HTR-8/SVneo (cell line): ENCODE results near the gene PTPRR.

Experiments used
- DNase-seq: peaks from one replicate; pipeline ENCODE4 v3.0.0; 2011; ENCODE audit warnings: low spot score, mixed read lengths; ENCODE audit not compliant: insufficient read length
- FAIRE-seq: peaks from 2 replicates; lab custom pipeline; 2011; peaks lifted over from hg19 to GRCh38; lab: Jason Lieb, UNC

Gene PTPRR, protein sequence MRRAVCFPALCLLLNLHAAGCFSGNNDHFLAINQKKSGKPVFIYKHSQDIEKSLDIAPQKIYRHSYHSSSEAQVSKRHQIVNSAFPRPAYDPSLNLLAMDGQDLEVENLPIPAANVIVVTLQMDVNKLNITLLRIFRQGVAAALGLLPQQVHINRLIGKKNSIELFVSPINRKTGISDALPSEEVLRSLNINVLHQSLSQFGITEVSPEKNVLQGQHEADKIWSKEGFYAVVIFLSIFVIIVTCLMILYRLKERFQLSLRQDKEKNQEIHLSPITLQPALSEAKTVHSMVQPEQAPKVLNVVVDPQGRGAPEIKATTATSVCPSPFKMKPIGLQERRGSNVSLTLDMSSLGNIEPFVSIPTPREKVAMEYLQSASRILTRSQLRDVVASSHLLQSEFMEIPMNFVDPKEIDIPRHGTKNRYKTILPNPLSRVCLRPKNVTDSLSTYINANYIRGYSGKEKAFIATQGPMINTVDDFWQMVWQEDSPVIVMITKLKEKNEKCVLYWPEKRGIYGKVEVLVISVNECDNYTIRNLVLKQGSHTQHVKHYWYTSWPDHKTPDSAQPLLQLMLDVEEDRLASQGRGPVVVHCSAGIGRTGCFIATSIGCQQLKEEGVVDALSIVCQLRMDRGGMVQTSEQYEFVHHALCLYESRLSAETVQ

DNA sequence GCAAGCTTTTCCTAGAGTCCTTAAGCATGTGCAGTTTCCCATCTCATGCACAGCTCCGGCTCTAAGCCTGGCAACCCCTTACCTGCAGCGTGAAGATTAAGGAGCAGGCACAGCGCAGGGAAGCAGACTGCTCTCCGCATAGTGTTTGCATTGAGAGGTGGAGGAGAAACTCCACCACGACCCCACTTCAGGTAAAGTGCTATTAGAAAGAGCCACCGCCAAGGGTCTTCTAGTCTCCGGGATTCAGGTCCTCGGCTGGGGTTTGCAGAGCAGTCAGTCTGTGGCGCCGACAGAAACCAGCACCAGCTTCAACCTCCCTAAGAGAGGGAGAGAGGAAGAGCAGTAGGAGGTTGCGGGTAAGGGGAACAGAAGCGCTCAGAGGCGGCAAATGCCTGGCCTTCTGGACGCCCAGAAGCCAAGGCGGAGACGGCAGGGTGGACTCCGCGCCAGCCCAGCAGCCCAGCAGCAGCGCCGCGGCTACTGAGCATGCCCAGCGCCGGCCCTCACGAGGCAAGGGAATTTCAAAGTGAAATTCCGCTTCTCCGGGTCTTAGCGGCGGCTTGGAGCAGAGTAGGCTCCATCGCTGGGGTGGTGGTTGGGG is at the start of gene PTPRR:
Gene PTPRR (minus strand): TSS at position 488 of the 601 bp plus-strand sequence. CDS start 348 bp downstream, at position 140.
- DNase-seq = no peak
- FAIRE-seq = no peak

DNA sequence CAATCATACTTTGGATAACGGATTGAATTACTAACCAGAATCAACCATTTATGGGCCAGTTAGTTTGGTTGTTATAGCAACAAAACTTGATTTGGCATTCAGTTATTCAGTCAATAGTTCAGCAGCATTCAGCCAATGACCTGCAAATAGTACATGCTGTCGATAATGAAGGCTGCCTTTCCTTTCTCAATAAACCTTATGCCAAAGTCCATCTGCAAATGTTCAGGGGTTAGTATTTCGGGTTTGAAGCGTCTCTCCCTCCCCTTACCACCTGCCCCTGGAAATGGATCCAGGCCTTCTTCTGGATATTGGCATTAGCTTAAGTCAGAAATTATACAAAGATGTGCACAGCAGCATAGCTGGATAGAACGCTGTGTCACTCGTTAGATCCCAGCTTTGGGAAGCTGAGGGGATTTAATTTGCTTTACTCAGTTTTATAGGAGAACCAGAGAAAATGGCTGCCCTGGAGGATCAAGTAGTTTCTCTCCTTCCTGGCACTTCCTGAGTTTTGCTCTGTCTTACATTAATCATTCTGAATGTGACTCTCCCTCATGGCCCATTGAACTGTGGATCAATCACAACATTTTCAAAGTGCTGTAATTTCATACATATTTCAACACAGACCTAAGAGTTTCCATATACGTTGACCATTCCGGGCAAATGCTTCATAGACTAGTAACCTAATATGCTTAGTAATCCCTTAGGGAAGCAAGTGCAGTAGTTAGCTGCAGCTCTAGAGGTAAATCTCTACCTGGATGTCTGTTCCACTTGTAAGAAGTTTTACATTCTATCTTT is 46.7 kb upstream of the PTPRR start:
- DNase-seq (no peak), FAIRE-seq (no peak)

- no peak for DNase-seq
- no peak for FAIRE-seq
These were observed 45.5 kb upstream of the PTPRR start for GRCh38 chr12:70966046-70966445.

- no peak for DNase-seq
- no peak for FAIRE-seq
These were observed 44.5 kb upstream of the PTPRR start for GRCh38 chr12:70964867-70965510.

DNA sequence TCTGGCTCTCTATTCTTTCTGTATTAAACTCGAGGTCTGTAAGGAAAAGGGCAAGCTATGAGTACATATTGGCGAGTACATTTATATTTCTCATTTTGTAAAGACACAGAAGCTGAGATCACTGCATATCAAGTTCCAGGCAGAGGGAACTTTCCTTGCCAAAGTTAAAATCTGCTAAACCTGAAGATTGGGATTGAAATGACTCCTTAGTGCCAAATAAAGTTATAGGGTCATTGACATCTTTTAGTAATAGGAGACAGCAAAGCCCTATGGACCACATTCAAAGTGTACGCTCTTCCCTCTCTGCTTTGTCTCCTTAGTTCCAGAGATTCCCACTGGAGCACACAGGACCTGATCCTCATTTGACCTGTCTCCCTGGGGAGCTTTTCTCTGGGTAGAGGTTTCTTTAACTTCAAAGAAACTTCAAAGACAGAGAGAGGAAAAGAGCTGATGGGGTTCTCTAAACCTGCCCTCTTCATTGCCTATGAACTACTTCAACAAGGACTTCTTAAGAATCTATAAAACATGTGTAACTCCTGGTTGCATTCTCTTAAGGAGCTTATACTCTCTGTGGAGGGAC is 42.6 kb upstream of the PTPRR start:
- DNase-seq = no peak
- no peak for FAIRE-seq

DNA sequence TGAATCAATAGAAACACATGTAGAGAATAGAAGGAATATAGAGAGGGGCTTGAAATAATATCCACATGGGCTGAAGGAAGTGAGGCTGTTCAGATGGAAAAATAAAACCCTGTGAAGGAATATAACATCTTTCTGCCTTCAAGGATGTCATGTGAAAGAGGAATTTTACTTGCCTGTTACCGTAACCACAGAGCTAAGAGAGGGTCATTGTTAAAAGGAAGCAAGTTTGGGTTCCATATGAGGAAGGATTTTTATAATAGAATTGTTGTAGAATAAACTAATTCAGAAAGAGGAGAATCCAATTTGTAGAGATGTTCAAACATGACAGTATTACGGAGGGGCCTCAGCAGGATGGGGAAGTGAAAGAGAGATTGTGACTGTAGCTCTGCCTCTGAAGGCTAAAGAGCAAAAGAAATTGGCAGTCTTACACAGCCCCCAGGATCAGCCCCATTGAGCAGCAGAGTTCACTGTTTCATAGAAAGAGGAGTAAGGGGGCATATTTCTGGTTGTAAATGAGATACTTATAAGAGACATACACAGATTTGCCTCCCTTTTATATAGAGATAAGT is 41.8 kb upstream of the PTPRR start:
- FAIRE-seq = no peak
- DNase-seq = no peak

GRCh38 chr12:70960484-70960883 is 39.9 kb upstream of the PTPRR start:
- DNase-seq = no peak
- no peak for FAIRE-seq

DNA sequence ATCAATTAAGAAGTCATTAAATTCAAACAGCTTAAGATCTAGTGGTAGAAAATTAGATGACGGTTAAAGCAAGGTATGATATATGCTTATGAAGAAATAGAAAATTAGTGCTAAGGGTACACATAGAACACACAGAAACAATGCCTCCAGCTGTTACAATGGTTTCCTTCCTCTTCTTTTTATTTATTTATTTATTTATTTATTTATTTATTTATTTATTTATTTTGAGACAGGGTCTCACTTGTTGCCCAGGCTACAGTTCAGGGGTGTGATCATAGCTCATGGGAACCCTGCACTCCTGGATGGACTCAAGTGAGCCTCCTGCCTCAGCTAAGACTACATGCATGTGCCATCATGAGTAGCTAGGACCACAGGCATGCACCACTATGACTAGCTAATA is 34.9 kb upstream of the PTPRR start:
- no peak for FAIRE-seq
- DNase-seq = no peak

- FAIRE-seq (no peak), DNase-seq (no peak)
These were observed 29.9 kb upstream of the PTPRR start for GRCh38 chr12:70950451-70950850.

GRCh38 chr12:70948976-70949336 is 28.4 kb upstream of the PTPRR start:
- no peak for FAIRE-seq

GRCh38 chr12:70948236-70948975 is 27.9 kb upstream of the PTPRR start:
- DNase-seq = no peak
- FAIRE-seq = no peak

More at GRCh38 chr12:70948976-70949336, 28.4 kb upstream of the PTPRR start:
- no peak for DNase-seq

DNA sequence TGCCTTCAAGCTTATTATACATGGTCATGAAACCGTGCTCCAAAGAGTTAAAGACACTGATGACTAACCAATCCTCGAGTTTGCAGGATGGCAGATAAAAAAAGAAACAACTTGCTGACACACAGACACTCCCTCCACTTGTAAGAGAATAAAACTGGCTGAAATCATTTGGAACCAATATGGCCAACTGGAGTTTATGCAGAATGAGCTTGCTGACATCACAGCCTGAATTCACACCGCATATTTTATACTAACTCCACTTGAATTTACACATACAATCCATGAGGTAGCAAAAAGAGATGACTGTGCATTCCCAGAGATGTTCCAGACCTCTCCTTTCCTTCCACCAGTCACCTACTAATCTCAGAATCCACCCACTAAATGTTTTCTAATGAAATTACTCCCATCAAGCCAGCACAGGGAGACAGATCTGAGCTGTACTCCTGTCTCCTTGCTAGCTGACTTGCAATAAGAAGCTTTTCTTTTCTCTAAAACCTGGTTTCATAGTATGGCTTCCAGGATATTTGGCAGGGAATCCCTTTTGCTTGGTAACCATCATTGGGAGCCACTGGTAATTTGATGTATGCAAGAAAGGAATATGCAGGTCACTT is 15.8 kb upstream of the PTPRR start:
- no peak for FAIRE-seq
- DNase-seq = no peak

- DNase-seq = no peak
- no peak for FAIRE-seq
These were observed 12.6 kb upstream of the PTPRR start for GRCh38 chr12:70933133-70933532.

GRCh38 chr12:70929029-70929428 is 8.5 kb upstream of the PTPRR start:
- DNase-seq (no peak), FAIRE-seq (no peak)

DNA sequence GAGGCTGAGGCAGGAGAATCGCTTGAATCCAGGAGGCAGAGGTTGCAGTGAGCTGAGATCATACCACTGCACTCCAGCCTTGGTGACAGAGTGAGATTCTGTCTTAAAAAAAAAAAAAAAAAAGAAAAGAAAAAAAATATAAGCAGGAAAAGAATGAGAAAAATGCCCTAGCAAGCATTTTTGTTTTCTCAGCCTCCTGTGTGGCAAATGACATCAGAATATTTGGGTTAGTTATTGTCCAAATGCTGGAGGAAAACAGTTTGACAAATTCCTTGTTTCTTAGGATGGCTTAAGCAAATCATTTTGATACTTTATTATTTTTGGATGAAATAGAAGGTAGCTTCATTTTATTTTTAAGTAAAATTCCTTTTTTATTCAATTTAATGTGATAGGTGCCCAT is 7.5 kb upstream of the PTPRR start:
- no peak for FAIRE-seq
- no peak for DNase-seq

- FAIRE-seq = no peak
- no peak for DNase-seq
These were observed 6.8 kb upstream of the PTPRR start for GRCh38 chr12:70927356-70927755.

GRCh38 chr12:70925539-70925938 is 5.0 kb upstream of the PTPRR start:
- DNase-seq (no peak), FAIRE-seq (no peak)

- no peak for DNase-seq
- FAIRE-seq = no peak
These were observed 353 bp upstream of the PTPRR start for GRCh38 chr12:70920891-70921290.
